GM12874 (cell line): Measurements from ENCODE around the gene INSYN2B.

ENCODE experiments used
- CTCF ChIP-seq: IDR thresholded peaks from 2 replicates; pipeline ENCODE4 v1.5.1; 2011; ENCODE audit warnings: low read depth, mild to moderate bottlenecking, control low read depth, low read length, moderate library complexity; ENCODE audit not compliant: insufficient read depth

Gene INSYN2B

GRCh38 chr5:169944922-169945680 lies 35.2 kb downstream of the INSYN2B start:
- no peak for TF ChIP-seq CTCF

- TF ChIP-seq CTCF = no peak
These were observed 36.2 kb downstream of the INSYN2B start for GRCh38 chr5:169944115-169944514.

DNA sequence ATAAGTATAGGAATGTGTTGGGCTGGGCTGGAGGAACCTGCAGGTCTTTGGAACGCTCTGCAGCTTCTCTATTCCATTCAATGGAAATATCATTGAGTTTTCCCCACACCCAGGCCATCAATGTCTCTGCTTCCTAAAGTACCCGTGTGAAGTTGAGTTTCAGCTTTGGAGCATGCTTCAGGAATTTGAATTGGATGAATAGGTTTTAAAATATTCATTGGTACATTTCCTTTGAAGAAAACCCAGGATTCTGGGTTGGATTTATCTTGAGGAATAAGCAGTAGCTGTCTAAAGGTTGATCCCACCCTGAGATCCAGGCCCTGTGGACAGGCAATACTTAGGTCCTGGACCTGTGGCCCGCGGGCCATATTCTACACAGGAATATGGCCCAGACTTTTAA lies 37.3 kb downstream of the INSYN2B start:
- TF ChIP-seq CTCF = no peak

GRCh38 chr5:169942181-169942580 lies 38.1 kb downstream of the INSYN2B start:
- no peak for TF ChIP-seq CTCF

DNA sequence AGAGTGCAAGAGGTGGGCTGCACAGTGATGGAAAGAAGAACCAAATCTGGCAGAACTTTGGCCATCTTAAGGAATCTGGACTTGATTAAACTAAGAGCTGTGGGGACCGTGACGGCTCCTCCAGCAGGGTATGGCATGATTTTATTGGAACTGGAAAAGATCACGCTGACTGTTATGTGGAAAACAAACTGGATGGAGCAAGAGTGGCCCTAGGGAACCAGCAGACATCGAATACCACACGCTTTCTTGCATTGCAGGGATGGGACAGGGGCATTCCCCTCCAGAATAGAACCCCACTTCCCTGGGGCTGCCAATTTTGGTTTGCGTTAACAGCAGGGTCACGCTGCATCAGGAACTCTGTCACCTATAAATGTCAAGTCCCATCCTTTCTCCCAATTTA lies 38.8 kb downstream of the INSYN2B start:
- no peak for TF ChIP-seq CTCF

DNA sequence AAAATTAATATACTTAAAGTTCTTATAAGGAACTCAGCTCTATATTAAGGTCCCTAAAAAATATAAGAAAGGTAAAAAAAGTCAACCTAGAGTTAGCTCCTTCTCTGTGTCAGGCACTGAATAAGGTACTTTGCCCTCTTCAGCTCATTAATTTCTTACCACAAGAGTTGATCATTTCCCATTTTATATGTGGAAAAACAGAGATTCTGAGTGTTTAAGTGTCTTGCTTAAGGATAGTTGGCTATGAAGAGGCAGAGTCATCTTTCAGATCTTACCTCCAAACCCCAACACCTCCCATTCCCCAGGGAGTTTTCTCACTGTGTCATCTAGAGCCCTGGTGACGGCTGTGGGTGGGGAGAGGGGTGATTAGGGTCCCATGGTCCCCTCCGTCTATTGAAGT lies 40.6 kb downstream of the INSYN2B start:
- TF ChIP-seq CTCF = no peak

GRCh38 chr5:169938439-169938838 lies 41.9 kb downstream of the INSYN2B start:
- TF ChIP-seq CTCF = no peak
